ENCODE data around the gene ELOVL2. TPM values are rescaled to one million over a fixed set of nuclear protein-coding genes. Genes with fewer than 3 reads are reported as not detected.

Gene ELOVL2
- total RNA-seq, 2 donors from 2014 or later: 2.9 to 3.0 TPM

GRCh38 chr6:11002176-11002575, 41.9 kb downstream of the ELOVL2 start:
- TF ChIP-seq POLR2A (IDR thresholded peaks at IDR 0.05) (no peak), CTCF (IDR thresholded peaks at IDR 0.05) (no peak)
- no peak for DNase-seq
- no peak overlapping the region for H3K27ac ChIP-seq
- H3K4me3 ChIP-seq: no peak overlapping the region
- 24 to 28% methylated on average over 2 of the region's 2 CpGs for WGBS, 2 donors
- intact Hi-C loops (cut with DNase I): no loop called here
- no peaks in the 10 kb centered on the region for H3K9me3 ChIP-seq
- H3K4me1 ChIP-seq: no peaks in the 10 kb centered on the region
- H3K36me3 ChIP-seq (replicated peaks in 1 of 2; ENCODE audit: insufficient read depth in 1 of 2, low read depth in 2 of 2): no peaks in the 10 kb centered on the region
- H3K27me3 ChIP-seq: no peaks in the 10 kb centered on the region
- ATAC-seq: no peak

- Histone ChIP-seq H3K27me3 (no peaks in the 10 kb centered on the region), H3K36me3 (replicated peaks in 1 of 2; ENCODE audit: insufficient read depth in 1 of 2, low read depth in 2 of 2) (no peaks in the 10 kb centered on the region), H3K27ac (peak overlapping the region in 1 of 4 donors; percentile 1), H3K9me3 (no peaks in the 10 kb centered on the region), H3K4me3 (no peak overlapping the region), H3K4me1 (no peaks in the 10 kb centered on the region)
- intact Hi-C loops (cut with DNase I): no loop called here
- DNase-seq: no peak
- no peak for ATAC-seq
- WGBS, 2 donors: 50 to 72% methylated on average over 2 of the region's 2 CpGs
- TF ChIP-seq POLR2A (IDR thresholded peaks at IDR 0.05): no peak
- no peak for TF ChIP-seq CTCF (IDR thresholded peaks at IDR 0.05)
Observed at GRCh38 chr6:10999994-11000393, 44.1 kb downstream of the ELOVL2 start.

- H3K36me3 ChIP-seq (replicated peaks in 1 of 2; ENCODE audit: insufficient read depth in 1 of 2, low read depth in 2 of 2): no peaks in the 10 kb centered on the region
- TF ChIP-seq CTCF (IDR thresholded peaks at IDR 0.05): no peak
- TF ChIP-seq POLR2A (IDR thresholded peaks at IDR 0.05): no peak
- no peaks in the 10 kb centered on the region for H3K27me3 ChIP-seq
- no peaks in the 10 kb centered on the region for H3K9me3 ChIP-seq
- DNase-seq: no peak
- H3K27ac ChIP-seq: no peak overlapping the region
- intact Hi-C loops (cut with DNase I): no loop called here
- no peaks in the 10 kb centered on the region for H3K4me1 ChIP-seq
- WGBS, 2 donors: 77 to 84% methylated on average over 4 of the region's 4 CpGs
- no peak for ATAC-seq
- no peak overlapping the region for H3K4me3 ChIP-seq
Observed at GRCh38 chr6:10995114-10995707, 48.9 kb downstream of the ELOVL2 start.

- intact Hi-C loops (cut with DNase I): no loop called here
- WGBS, 2 donors: 88 to 91% methylated on average over 8 of the region's 8 CpGs
- no peak for ATAC-seq
Observed at GRCh38 chr6:10993896-10994295, 50.2 kb downstream of the ELOVL2 start.

More at GRCh38 chr6:10993896-10994295, 50.2 kb downstream of the ELOVL2 start:
- no peak overlapping the region for H3K27ac ChIP-seq
- H3K36me3 ChIP-seq (replicated peaks in 1 of 2; ENCODE audit: insufficient read depth in 1 of 2, low read depth in 2 of 2): no peaks in the 10 kb centered on the region
- DNase-seq: no peak
- H3K27me3 ChIP-seq: no peaks in the 10 kb centered on the region
- TF ChIP-seq CTCF (IDR thresholded peaks at IDR 0.05): no peak
- TF ChIP-seq POLR2A (IDR thresholded peaks at IDR 0.05): no peak
- H3K4me3 ChIP-seq: no peak overlapping the region
- no peaks in the 10 kb centered on the region for H3K9me3 ChIP-seq
- H3K4me1 ChIP-seq: no peaks in the 10 kb centered on the region

All from body of pancreas (tissue), 4 donors.